ENCODE results near the gene RPL39L.
"Not testable (repeated sequence)": the region's sequence is repeated elsewhere in the genome, so short reads cannot be mapped to it uniquely, and the experiment has no call there.

Gene RPL39L

DNA sequence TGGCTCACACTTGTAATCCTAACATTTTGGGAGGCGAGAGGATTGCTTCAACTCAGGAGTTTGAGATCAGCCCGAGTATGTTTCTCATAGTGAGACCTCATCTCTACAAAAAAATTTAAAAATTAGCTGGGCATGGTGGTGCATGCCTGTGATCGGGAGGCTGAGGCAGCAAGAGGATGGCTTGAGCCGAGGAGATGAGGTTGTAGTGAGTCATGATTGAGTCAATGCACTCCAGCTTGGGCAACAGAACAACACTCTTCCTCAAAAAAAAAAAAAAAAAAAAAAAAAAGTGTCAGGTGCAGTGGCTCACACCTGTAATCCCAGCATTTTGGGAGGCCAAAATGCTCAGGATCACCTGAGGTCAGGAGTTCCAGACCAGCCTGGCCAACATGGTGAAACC, 2.4 kb downstream of the RPL39L start:
- TF ChIP-seq SUZ12 (IDR thresholded peaks at IDR 0.05; ENCODE audit: extremely low read depth, insufficient read depth, insufficient read length), result no peak
- no peak for TF ChIP-seq YY1 (IDR thresholded peaks at IDR 0.05; ENCODE audit: insufficient read depth, insufficient read length)
- no peak for TF ChIP-seq ZNF274 (IDR thresholded peaks at IDR 0.05; ENCODE audit: low read depth, low read length)
- DNase-seq (ENCODE audit: low read depth, low spot score), result no peak
- Histone ChIP-seq H3K27me3 (ENCODE audit: insufficient read depth, insufficient read length) (no peaks in the 10 kb centered on the region), H3K9ac (ENCODE audit: insufficient read length, low read depth) (no peak overlapping the region), H3K4me1 (ENCODE audit: insufficient read depth, insufficient read length) (no peaks in the 10 kb centered on the region), H3K4me3 (ENCODE audit: insufficient read length, low read depth) (no peak overlapping the region), H3K9me3 (ENCODE audit: insufficient read depth, low read length) (peaks cover 20% of the 10 kb centered on the region; the same call in 1 of the 2 replicates), H3K36me3 (ENCODE audit: insufficient read depth, insufficient read length, low read length) (peaks cover 35% of the 10 kb centered on the region)

DNA sequence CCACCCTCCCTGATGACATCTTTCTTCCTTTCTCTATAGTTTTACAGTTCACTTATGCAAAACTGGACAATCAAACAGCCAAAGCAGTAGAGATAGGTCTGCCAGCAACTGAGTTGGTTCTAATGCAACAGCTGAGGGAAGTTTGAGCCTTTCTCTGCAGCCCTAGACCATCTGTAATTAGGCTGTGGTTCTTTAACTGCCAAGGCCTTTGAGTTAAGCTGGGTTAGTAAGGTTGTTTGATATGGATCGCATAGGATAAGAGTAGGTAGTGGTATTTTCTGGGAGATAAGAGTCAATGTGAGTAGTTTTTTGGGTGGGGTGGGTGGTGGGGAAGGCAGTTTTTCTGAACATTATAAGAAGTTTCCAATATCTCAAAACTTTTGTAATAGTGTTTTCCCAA, 3.0 kb downstream of the RPL39L start:
- DNase-seq (ENCODE audit: low read depth, low spot score), result no peak
- Histone ChIP-seq H3K4me3 (ENCODE audit: insufficient read length, low read depth) (no peak overlapping the region), H3K4me1 (ENCODE audit: insufficient read depth, insufficient read length) (no peaks in the 10 kb centered on the region), H3K27me3 (ENCODE audit: insufficient read depth, insufficient read length) (no peaks in the 10 kb centered on the region), H3K9ac (ENCODE audit: insufficient read length, low read depth) (no peak overlapping the region), H3K9me3 (ENCODE audit: insufficient read depth, low read length) (peaks cover 14% of the 10 kb centered on the region; the same call in 1 of the 2 replicates), H3K36me3 (ENCODE audit: insufficient read depth, insufficient read length, low read length) (peaks cover 35% of the 10 kb centered on the region)
- TF ChIP-seq ZNF274 (IDR thresholded peaks at IDR 0.05; ENCODE audit: low read depth, low read length) (no peak), YY1 (IDR thresholded peaks at IDR 0.05; ENCODE audit: insufficient read depth, insufficient read length) (no peak), SUZ12 (IDR thresholded peaks at IDR 0.05; ENCODE audit: extremely low read depth, insufficient read depth, insufficient read length) (no peak)

DNA sequence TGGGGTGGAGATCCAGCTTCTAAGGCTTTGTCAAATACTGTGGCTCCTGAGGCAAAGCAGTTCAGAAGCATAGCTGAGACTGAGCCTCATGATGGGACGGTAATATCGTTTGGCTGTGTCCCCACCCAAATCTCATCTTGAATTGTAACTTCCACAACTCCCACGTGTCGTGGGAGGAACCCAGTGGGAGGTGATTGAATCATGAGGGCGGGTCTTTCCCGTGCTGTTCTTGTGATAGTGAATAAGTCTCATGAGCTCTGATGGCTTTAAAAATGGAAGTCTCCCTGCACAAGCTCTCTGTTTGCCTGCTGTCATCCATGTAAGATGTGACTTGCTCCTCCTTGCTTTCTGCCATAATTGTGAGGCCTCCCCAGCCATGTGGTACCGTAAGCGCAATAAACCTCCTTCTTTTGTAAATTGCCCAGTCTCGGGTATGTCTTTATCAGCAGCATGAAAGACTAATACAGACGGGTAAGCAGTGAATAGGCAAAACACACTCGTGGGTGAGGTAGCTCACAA, 4.1 kb downstream of the RPL39L start:
- H3K9ac ChIP-seq (ENCODE audit: insufficient read length, low read depth); H3K27me3 ChIP-seq (ENCODE audit: insufficient read depth, insufficient read length); H3K4me1 ChIP-seq (ENCODE audit: insufficient read depth, insufficient read length); H3K4me3 ChIP-seq (ENCODE audit: insufficient read length, low read depth); DNase-seq (ENCODE audit: low read depth, low spot score): not testable (repeated sequence)
- H3K36me3 ChIP-seq (ENCODE audit: insufficient read depth, insufficient read length, low read length), result peaks cover 41% of the 10 kb centered on the region
- H3K9me3 ChIP-seq (ENCODE audit: insufficient read depth, low read length), result peaks cover 12% of the 10 kb centered on the region; the same call in 1 of the 2 replicates

DNA sequence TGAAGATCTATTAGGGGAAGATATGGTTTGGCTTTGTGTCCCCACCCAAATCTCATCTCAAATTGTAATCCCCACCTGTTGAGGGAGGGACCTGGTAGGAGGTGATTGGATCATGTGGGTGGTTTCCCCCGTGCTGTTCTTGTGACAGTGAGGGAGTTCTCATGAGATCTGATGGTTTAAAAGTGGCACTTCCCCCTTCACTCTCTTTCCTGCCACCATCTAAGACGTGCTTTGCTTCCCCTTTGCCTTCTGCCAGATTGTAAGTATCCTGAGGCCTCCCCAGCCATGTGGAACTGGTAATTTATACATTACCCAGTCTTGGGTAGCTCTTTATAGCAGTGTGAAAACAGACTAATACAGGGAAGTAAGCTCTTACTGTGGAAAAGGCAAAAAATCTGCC, 6.1 kb downstream of the RPL39L start:
- H3K27me3 ChIP-seq (ENCODE audit: insufficient read depth, insufficient read length), result not testable (repeated sequence)
- H3K36me3 ChIP-seq (ENCODE audit: insufficient read depth, insufficient read length, low read length), result peaks cover 47% of the 10 kb centered on the region

DNA sequence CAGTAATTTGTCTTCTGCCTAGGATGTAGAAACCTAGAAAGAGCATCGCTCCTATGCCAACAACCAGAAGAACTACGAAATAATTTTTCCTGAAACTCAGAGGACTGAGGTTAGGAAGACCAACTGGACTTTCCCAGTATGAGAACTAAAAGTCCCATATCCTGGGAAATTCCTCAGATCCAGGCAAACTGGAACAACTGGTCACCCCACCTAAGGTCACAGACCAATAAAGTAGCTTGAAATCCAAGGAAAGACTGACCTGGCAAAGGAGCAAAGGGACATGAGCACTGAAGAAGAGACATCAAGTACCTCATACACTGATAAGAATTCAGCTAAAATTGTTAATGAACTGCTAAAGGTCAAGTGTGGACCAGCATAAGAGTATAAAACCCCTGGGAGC, 6.6 kb downstream of the RPL39L start:
- Histone ChIP-seq H3K27me3 (ENCODE audit: insufficient read depth, insufficient read length) (no peaks in the 10 kb centered on the region), H3K4me3 (ENCODE audit: insufficient read length, low read depth) (no peak overlapping the region), H3K9ac (ENCODE audit: insufficient read length, low read depth) (no peak overlapping the region), H3K4me1 (ENCODE audit: insufficient read depth, insufficient read length) (no peaks in the 10 kb centered on the region), H3K36me3 (ENCODE audit: insufficient read depth, insufficient read length, low read length) (peaks cover 46% of the 10 kb centered on the region), H3K9me3 (ENCODE audit: insufficient read depth, low read length) (peaks cover 12% of the 10 kb centered on the region; the same call in 1 of the 2 replicates)
- no peak for DNase-seq (ENCODE audit: low read depth, low spot score)
- no peak for TF ChIP-seq YY1 (IDR thresholded peaks at IDR 0.05; ENCODE audit: insufficient read depth, insufficient read length)
- no peak for TF ChIP-seq SUZ12 (IDR thresholded peaks at IDR 0.05; ENCODE audit: extremely low read depth, insufficient read depth, insufficient read length)

More for the DNA sequence above, 6.1 kb downstream of the RPL39L start:
- H3K4me1 ChIP-seq (ENCODE audit: insufficient read depth, insufficient read length); H3K4me3 ChIP-seq (ENCODE audit: insufficient read length, low read depth); DNase-seq (ENCODE audit: low read depth, low spot score); H3K9ac ChIP-seq (ENCODE audit: insufficient read length, low read depth): not testable (repeated sequence)
- H3K9me3 ChIP-seq (ENCODE audit: insufficient read depth, low read length), result peaks cover 12% of the 10 kb centered on the region; the same call in 1 of the 2 replicates

DNA sequence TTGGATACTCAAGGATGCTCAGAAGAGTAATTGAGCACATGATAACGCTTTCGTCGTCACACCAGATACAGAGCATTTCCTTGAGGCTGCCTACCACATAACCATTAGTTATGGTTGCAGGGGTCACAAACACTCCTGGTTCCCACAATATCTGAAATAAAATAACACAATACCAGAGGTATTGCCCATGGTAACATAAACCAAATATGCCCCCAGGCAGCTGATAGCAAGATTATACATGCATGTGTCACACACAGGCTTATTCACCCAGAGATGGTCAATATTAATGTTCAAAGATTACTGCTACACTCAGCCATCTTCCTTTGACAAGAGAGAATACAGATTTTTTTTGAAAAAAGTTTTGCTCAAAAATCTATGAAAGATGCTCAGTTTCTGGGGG, 7.3 kb downstream of the RPL39L start:
- Histone ChIP-seq H3K36me3 (ENCODE audit: insufficient read depth, insufficient read length, low read length) (peaks cover 46% of the 10 kb centered on the region), H3K27me3 (ENCODE audit: insufficient read depth, insufficient read length) (no peaks in the 10 kb centered on the region), H3K4me1 (ENCODE audit: insufficient read depth, insufficient read length) (no peaks in the 10 kb centered on the region), H3K9ac (ENCODE audit: insufficient read length, low read depth) (no peak overlapping the region), H3K4me3 (ENCODE audit: insufficient read length, low read depth) (no peak overlapping the region), H3K9me3 (ENCODE audit: insufficient read depth, low read length) (peaks cover 12% of the 10 kb centered on the region; the same call in 1 of the 2 replicates)
- no peak for DNase-seq (ENCODE audit: low read depth, low spot score)
- no peak for TF ChIP-seq ZNF274 (IDR thresholded peaks at IDR 0.05; ENCODE audit: low read depth, low read length)
- no peak for TF ChIP-seq SUZ12 (IDR thresholded peaks at IDR 0.05; ENCODE audit: extremely low read depth, insufficient read depth, insufficient read length)

DNA sequence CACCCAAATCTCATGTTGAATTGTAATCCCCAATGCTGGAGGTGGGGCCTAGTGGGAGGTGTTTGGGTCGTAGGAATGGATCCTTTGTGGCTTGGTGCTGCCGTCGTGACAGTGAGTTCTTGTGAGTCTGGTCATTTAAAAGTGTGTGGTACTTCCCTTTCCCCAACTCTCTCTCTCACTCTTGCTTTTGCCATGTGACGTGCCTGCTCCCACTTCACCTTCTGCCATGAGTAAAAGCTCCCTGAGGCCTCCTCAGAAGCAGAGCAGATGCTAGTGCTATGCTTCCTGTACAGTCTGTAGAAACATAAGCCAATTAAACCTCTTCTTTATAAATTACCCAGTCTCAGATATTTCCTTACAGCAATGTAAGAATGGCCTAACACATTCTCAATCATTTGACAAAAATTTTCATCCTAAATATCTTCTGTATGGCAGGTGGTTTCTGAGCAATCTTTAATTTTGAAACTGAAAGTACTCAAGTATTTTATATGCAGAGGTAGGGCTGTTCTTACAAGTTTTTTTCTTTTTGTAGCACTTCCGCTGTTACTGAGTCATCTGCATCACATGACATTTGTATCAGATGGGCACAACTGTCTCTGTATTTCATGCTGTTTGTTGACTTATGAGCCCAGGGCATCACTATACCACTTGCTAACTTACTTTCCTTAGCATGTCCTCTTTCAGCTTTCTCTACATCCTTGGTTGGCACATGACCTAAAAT, 8.8 kb downstream of the RPL39L start:
- H3K36me3 ChIP-seq (ENCODE audit: insufficient read depth, insufficient read length, low read length), result peaks cover 35% of the 10 kb centered on the region
- no peak overlapping the region for H3K9ac ChIP-seq (ENCODE audit: insufficient read length, low read depth)
- no peaks in the 10 kb centered on the region for H3K27me3 ChIP-seq (ENCODE audit: insufficient read depth, insufficient read length)
- TF ChIP-seq YY1 (IDR thresholded peaks at IDR 0.05; ENCODE audit: insufficient read depth, insufficient read length) (no peak), ZNF274 (IDR thresholded peaks at IDR 0.05; ENCODE audit: low read depth, low read length) (no peak), SUZ12 (IDR thresholded peaks at IDR 0.05; ENCODE audit: extremely low read depth, insufficient read depth, insufficient read length) (no peak)
- DNase-seq (ENCODE audit: low read depth, low spot score), result no peak
- H3K4me3 ChIP-seq (ENCODE audit: insufficient read length, low read depth), result no peak overlapping the region
- no peaks in the 10 kb centered on the region for H3K4me1 ChIP-seq (ENCODE audit: insufficient read depth, insufficient read length)
- H3K9me3 ChIP-seq (ENCODE audit: insufficient read depth, low read length), result peaks cover 3% of the 10 kb centered on the region; the same call in 1 of the 2 replicates
